ENCODE results near the gene NTF3. TPM values are rescaled to one million over a fixed set of nuclear protein-coding genes. Genes with fewer than 3 reads are reported as not detected.
"Not testable (repeated sequence)": the region's sequence is repeated elsewhere in the genome, so short reads cannot be mapped to it uniquely, and the experiment has no call there.

NTF3 gene
- total RNA-seq, 6 donors from 2014 or later = 0.46 to 0.71 (median 0.54) TPM; not detected in 3

GRCh38 chr12:5524769-5525436 is 93.0 kb downstream of the NTF3 start:
- WGBS, 2 donors = 91 to 93% methylated on average over 12 to 15 of the region's 15 CpGs
- no peak overlapping the region for H3K27ac ChIP-seq
- DNase-seq (peak in 1 of 2 donors; percentile 31), ATAC-seq (ENCODE audit: low FRiP score in 2 of 2) (no peak)
- peaks cover 0 to 4% (median 0%) of the 10 kb centered on the region in 4 donors for H3K4me1 ChIP-seq
- H3K27me3 ChIP-seq = no peaks in the 10 kb centered on the region
- H3K36me3 ChIP-seq = no peaks in the 10 kb centered on the region
- no peak overlapping the region for H3K4me3 ChIP-seq
- no peak for TF ChIP-seq EP300 (IDR thresholded peaks at IDR 0.05)
- no peak for TF ChIP-seq POLR2A (IDR thresholded peaks at IDR 0.05)
- TF ChIP-seq CTCF (IDR thresholded peaks at IDR 0.05) = no peak
- TF ChIP-seq POLR2AphosphoS5 (IDR thresholded peaks at IDR 0.05) = no peak
- H3K9me3 ChIP-seq = no peaks in the 10 kb centered on the region

- 88 to 89% methylated on average over 4 of the region's 4 CpGs for WGBS, 2 donors
- peaks cover 0 to 4% (median 0%) of the 10 kb centered on the region in 4 donors for H3K4me1 ChIP-seq
- no peak for TF ChIP-seq POLR2AphosphoS5 (IDR thresholded peaks at IDR 0.05)
- no peaks in the 10 kb centered on the region for H3K9me3 ChIP-seq
- H3K36me3 ChIP-seq = no peaks in the 10 kb centered on the region
- no peak for DNase-seq
- H3K27me3 ChIP-seq = no peaks in the 10 kb centered on the region
- ATAC-seq (ENCODE audit: low FRiP score in 2 of 2) = no peak
- H3K4me3 ChIP-seq = no peak overlapping the region
- H3K27ac ChIP-seq = no peak overlapping the region
Observed at GRCh38 chr12:5525783-5526367, 94.0 kb downstream of the NTF3 start.

DNA sequence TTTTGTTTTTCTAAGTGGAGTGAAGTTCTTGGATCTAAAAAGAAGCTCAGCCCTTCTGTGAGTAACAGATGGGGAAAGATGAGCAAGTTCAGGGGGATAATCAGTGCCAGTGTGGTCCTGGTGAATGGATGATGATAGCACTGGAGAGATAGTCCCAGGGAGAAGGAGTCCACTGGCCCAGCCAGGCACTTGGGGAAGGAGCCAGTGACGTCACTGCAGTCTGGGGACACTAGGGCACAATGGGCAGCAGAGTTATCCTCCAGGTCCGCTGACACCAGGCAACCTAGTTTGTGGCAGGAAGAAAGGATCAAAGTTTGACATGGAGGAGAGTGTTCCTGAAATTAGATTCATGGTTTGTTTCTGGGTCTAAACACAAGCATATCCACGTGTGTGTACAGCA is 101.5 kb downstream of the NTF3 start:
- no peak for DNase-seq

DNA sequence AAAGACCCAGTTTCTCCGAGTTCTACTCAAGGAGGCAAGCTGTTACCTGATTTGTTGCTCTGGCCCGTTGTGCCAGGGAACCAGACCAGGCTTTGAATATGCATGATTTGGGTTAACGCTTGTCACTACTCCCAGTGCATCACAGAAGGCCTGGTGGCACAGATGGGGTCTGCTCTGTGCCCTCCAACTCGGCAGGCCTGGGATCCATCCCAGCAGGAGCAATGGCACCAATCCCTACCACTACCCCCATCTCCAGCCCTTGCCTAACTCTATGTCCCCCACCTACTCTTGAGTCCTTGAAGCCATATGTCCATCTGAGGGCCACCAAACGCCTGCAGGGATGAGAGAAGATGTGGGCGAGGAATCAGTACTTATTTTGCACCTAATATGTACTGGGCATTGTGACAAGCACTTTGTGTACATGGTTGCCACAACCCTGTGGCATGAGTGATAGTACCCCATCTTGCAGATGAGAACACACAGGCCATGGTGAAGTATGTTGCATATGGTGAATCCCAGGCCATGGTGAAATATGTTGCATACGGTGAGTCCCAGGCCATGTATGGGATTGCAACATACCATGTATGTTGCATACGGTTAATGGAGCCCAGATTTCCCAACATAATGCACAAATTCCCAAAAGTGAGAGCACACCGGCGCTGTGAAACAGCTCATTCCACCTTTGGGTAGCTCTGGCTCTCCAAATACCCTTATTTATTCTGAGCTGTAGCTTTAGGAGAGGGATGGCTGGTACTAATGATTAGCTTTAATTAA is 102.7 kb downstream of the NTF3 start:
- no peaks in the 10 kb centered on the region for H3K27me3 ChIP-seq
- H3K36me3 ChIP-seq = no peaks in the 10 kb centered on the region
- no peak for DNase-seq
- no peaks in the 10 kb centered on the region for H3K9me3 ChIP-seq
- WGBS, 2 donors = 88 to 89% methylated on average over 10 of the region's 10 CpGs
- TF ChIP-seq POLR2A (IDR thresholded peaks at IDR 0.05) (no peak), POLR2AphosphoS5 (IDR thresholded peaks at IDR 0.05) (no peak), EP300 (IDR thresholded peaks at IDR 0.05) (no peak), CTCF (IDR thresholded peaks at IDR 0.05) (no peak)
- H3K27ac ChIP-seq = no peak overlapping the region
- no peak overlapping the region for H3K4me3 ChIP-seq
- no peaks in the 10 kb centered on the region for H3K4me1 ChIP-seq
- no peak for ATAC-seq (ENCODE audit: low FRiP score in 2 of 2)

More for the DNA sequence above, 101.5 kb downstream of the NTF3 start:
- ATAC-seq (ENCODE audit: low FRiP score in 2 of 2) = no peak
- no peak overlapping the region for H3K4me3 ChIP-seq
- no peaks in the 10 kb centered on the region for H3K27me3 ChIP-seq
- H3K4me1 ChIP-seq = no peaks in the 10 kb centered on the region
- no peaks in the 10 kb centered on the region for H3K36me3 ChIP-seq
- TF ChIP-seq CTCF (IDR thresholded peaks at IDR 0.05) = no peak
- TF ChIP-seq POLR2AphosphoS5 (IDR thresholded peaks at IDR 0.05) = no peak
- TF ChIP-seq EP300 (IDR thresholded peaks at IDR 0.05) = no peak
- TF ChIP-seq POLR2A (IDR thresholded peaks at IDR 0.05) = no peak
- H3K27ac ChIP-seq = no peak overlapping the region
- H3K9me3 ChIP-seq = no peaks in the 10 kb centered on the region
- 79 to 83% methylated on average over 3 of the region's 3 CpGs for WGBS, 2 donors

GRCh38 chr12:5535541-5535940 is 103.6 kb downstream of the NTF3 start:
- WGBS, 2 donors = 81 to 91% methylated on average over 3 of the region's 3 CpGs
- no peaks in the 10 kb centered on the region for H3K27me3 ChIP-seq
- no peaks in the 10 kb centered on the region for H3K9me3 ChIP-seq
- no peak for ATAC-seq (ENCODE audit: low FRiP score in 2 of 2)
- H3K4me1 ChIP-seq = no peaks in the 10 kb centered on the region
- TF ChIP-seq CTCF (IDR thresholded peaks at IDR 0.05) (no peak), POLR2A (IDR thresholded peaks at IDR 0.05) (no peak), EP300 (IDR thresholded peaks at IDR 0.05) (no peak), POLR2AphosphoS5 (IDR thresholded peaks at IDR 0.05) (no peak)
- no peak overlapping the region for H3K27ac ChIP-seq
- no peak overlapping the region for H3K4me3 ChIP-seq
- H3K36me3 ChIP-seq = no peaks in the 10 kb centered on the region
- DNase-seq = no peak

DNA sequence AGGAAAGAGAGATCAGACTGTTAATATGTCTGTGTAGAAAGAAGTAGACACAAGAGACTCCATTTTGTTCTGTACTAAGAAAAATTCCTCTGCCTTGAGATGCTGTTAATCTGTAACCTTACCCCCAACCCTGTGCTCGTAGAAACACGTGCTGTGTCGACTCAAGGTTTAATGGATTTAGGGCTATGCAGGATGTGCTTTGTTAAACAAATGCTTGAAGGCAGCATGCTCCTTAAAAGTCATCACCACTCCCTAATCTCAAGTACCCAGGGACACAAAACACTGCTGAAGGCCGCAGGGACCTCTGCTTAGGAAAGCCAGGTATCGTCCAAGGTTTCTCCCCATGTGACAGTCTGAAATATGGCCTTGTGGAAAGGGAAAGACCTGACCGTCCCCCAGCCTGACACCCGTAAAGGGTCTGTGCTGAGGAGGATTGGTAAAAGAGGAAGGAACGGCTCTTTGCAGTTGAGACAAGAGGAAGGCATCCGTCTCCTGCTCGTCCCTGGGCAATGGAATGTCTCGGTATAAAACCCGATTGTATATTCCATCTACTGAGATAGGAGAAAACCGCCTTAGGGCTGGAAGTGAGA is 105.2 kb downstream of the NTF3 start:
- WGBS, 2 donors = 37 to 43% methylated on average over 13 of the region's 13 CpGs
- not testable (repeated sequence) for H3K4me3 ChIP-seq; H3K27me3 ChIP-seq; H3K36me3 ChIP-seq; H3K4me1 ChIP-seq; DNase-seq; ATAC-seq (ENCODE audit: low FRiP score in 2 of 2); H3K9me3 ChIP-seq; H3K27ac ChIP-seq

Data from upper lobe of left lung (tissue), 6 donors.